Activated naive CD8-positive, alpha-beta T cell treated with anti-CD3 and anti-CD28 coated beads, Interleukin-2, amount 50 U/mL, for 24 hours (primary cell): ENCODE results near the gene SULT6B1.

ENCODE experiments used
- ATAC-seq: fragments of 150-1000 bp; cut with Tn5 transposase; one replicate; pipeline ENCODE4 v1.10.0; 2021
- DNase-seq: peaks from one replicate; pipeline ENCODE4 v3.0.0; 2021
- H3K27ac Mint-ChIP-seq: one replicate; pipeline ENCODE4 v1.8.0; 2021; ENCODE audit warnings: mild to moderate bottlenecking, mixed read lengths
- H3K27me3 Mint-ChIP-seq: one replicate; pipeline ENCODE4 v1.8.0; 2021; ENCODE audit warnings: mixed read lengths
- H3K36me3 Mint-ChIP-seq: one replicate; pipeline ENCODE4 v1.8.0; 2021; ENCODE audit warnings: low read depth, mixed read lengths
- H3K4me1 Mint-ChIP-seq: one replicate; pipeline ENCODE4 v1.8.0; 2021; ENCODE audit warnings: mixed read lengths
- H3K4me3 Mint-ChIP-seq: one replicate; pipeline ENCODE4 v1.8.0; 2021; ENCODE audit warnings: mild to moderate bottlenecking, moderate library complexity, mixed read lengths
- H3K9me3 Mint-ChIP-seq: one replicate; pipeline ENCODE4 v1.8.0; 2021; ENCODE audit warnings: mixed read lengths

SULT6B1 gene

DNA sequence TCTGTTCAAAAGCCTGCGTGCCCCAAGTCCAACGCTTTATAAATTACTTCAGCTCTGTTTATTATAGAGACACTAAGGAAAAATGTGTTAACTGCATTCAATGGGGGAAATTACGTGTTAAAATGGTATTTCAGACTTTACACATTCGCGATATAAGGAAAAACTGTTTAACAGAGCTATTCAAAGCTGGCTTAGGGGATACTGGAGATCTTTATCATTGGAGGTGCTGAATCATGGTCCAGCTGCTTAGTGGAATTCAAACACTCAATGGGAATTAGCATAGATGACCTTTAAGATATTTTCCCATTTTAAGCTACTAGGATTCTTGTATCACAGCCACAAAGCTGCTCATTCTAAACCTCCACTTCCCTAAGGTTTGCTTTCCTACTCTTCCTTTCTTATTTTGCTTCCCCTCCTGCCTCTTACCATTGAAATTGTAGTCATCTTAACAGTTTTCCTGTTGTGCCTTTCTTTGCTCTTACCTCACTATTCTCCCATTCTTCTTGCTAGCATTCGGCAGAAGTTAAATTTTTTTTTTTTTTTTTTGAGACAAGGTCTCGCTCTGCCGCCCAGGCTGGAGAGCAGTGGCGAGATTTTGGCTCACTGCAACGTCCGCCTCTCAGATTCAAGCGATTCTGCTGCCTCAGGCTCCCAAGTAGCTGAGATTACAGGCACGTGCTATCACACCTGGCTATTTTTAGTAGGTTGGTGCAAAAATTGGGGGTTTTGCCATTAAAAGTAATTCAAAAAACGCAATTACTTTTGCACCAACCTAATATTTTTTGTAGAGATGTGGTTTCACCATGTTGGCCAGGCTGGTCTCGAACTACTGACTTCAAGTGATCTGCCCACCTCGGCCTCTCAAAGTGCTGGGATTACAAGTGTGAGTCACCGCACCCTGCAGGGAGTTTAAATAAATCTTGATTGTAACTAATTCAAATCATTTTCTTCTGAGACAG, 6.5 kb downstream of the SULT6B1 start:
- ATAC-seq, result no peak
- Mint-ChIP-seq H3K27ac (no peak overlapping the region), H3K4me3 (no peak overlapping the region), H3K4me1 (peaks cover 2% of the 10 kb centered on the region), H3K9me3 (no peaks in the 10 kb centered on the region), H3K36me3 (no peaks in the 10 kb centered on the region), H3K27me3 (peaks cover 4% of the 10 kb centered on the region)
- DNase-seq, result no peak

DNA sequence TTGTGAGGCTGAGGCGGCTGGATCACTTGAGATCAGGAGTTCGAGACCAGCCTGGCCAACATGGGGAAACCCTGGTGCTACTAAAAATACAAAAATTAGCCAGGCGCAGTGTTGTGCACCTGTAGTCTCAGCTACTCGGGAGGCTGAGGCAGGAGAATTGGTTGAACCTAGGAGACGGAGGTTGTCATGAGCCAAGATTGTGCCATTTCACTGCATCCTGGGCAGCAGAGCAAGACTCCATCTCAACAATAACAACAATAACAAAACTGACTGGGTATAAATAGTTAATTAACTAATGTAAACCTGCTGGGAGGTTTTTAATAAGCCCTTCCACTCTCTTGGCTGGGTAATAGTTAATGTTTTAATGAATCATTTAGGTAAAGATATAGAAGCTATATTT, 7.8 kb downstream of the SULT6B1 start:
- no peak for ATAC-seq
- peaks cover 2% of the 10 kb centered on the region for H3K4me1 Mint-ChIP-seq
- no peaks in the 10 kb centered on the region for H3K36me3 Mint-ChIP-seq
- no peak overlapping the region for H3K27ac Mint-ChIP-seq
- H3K4me3 Mint-ChIP-seq, result no peak overlapping the region
- peaks cover 4% of the 10 kb centered on the region for H3K27me3 Mint-ChIP-seq
- H3K9me3 Mint-ChIP-seq, result no peaks in the 10 kb centered on the region
- no peak for DNase-seq

DNA sequence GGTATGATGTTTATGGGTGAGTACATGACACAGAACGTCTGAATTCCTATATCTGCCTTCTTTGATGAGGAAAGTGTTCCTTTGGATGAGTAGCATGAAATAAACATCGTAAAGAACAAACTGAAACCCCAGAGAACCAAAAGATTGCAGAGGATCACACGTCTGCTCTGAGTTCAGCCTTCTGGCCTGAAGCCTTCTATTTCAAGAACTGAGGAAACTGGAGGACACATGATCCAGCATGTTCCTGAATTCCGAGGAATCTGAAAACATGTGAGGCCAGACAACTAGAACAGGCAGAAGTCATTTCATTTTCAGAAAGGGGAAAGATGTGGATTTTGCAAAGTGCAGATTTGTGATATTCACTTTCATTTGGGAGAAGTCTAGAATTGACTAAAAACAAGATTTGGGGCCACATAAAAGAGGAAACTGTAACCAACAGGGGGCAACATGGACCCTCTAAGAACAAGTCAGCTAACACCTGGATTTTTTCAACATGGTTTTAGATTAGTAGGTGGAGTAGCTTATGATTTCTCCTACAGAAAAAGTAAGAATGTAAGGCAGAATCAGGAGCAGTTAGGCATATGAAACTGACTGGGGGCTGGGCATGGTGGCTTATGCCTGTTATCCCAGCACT, 8.3 kb downstream of the SULT6B1 start:
- Mint-ChIP-seq H3K36me3 (no peaks in the 10 kb centered on the region), H3K4me1 (peaks cover 2% of the 10 kb centered on the region), H3K4me3 (no peak overlapping the region), H3K9me3 (no peaks in the 10 kb centered on the region), H3K27ac (no peak overlapping the region), H3K27me3 (peaks cover 4% of the 10 kb centered on the region)
- ATAC-seq (no peak), DNase-seq (no peak)

DNA sequence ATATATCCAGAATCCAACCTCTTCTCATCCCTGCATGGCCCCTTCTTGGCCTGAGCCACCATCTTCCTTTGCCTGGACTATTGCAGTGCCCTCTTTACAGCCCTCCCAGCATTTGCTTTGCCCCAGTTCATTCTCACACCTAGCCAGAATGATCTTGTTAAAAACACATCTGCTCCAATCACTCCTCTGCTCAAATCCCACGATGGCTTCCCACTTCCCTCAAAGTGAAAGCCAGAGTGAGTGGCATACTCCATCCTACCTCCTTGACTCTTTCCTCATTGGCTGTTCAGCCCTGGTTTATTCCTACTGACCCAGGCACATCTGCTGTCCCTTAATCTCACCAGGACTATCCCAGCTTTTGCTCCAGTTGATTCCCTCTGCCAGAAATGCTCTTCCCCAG, 14.7 kb downstream of the SULT6B1 start:
- H3K27me3 Mint-ChIP-seq, result no peaks in the 10 kb centered on the region
- ATAC-seq (no peak), DNase-seq (no peak)
- H3K4me1 Mint-ChIP-seq, result no peaks in the 10 kb centered on the region
- no peaks in the 10 kb centered on the region for H3K36me3 Mint-ChIP-seq
- no peak overlapping the region for H3K27ac Mint-ChIP-seq
- no peaks in the 10 kb centered on the region for H3K9me3 Mint-ChIP-seq
- no peak overlapping the region for H3K4me3 Mint-ChIP-seq

DNA sequence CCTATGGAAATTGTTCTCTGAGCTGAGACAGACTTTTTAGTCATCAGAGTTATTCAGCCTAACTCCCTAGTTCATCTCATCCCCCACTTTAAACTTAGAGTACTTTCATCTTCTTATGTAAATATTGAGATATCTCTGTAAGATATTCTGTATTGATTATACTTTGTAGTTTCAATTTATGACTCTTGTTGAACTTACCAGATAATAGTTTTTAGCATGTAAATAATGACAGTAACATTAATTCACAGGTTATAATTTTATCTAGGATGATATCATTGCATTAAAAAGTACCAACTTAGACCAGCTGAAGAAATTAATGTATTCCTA, 16.9 kb downstream of the SULT6B1 start:
- ATAC-seq (no peak), DNase-seq (no peak)
- H3K36me3 Mint-ChIP-seq, result no peaks in the 10 kb centered on the region
- no peaks in the 10 kb centered on the region for H3K4me1 Mint-ChIP-seq
- H3K27me3 Mint-ChIP-seq, result no peaks in the 10 kb centered on the region
- H3K27ac Mint-ChIP-seq, result no peak overlapping the region
- H3K4me3 Mint-ChIP-seq, result no peak overlapping the region
- no peaks in the 10 kb centered on the region for H3K9me3 Mint-ChIP-seq

DNA sequence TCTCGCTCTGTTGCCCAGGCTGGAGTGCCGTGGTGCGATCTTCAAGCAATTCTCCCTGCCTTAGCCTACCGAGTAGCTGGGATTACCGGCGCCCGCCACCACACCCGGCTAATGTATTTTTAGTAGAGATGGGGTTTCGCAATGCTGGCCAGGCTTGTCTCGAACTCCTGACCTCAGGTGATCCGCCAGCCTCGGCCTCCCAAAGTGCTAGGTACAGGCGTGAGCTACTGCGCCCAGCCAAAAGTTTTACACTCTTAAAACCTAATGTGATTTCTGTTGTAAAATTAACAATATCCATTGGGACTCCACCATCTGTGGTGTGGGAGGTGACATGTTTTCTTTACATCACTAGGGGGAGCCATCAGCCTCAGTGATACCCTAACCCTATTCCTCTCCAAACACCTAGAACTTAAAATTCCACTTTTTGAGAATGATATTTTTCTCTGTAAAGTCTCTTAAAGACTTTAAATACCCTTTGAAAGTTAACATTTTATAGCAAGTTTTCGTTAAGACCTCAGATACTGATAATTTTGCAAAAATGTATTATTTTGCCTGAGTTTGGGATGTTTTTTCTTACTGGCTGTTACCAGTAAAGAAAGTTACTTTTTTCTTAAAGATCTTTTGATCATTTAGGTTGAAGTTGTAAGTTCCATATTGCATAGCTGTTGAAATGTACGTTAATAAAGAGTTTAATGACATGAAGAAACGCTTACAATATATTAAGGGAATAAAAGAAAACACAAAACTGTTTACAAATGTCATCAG, 20.1 kb downstream of the SULT6B1 start:
- Mint-ChIP-seq H3K9me3 (peaks cover 11% of the 10 kb centered on the region), H3K27me3 (no peaks in the 10 kb centered on the region), H3K4me3 (no peak overlapping the region), H3K4me1 (no peaks in the 10 kb centered on the region), H3K27ac (no peak overlapping the region), H3K36me3 (peaks cover 9% of the 10 kb centered on the region)
- DNase-seq (peak; percentile 15), ATAC-seq (peak; percentile 75)

DNA sequence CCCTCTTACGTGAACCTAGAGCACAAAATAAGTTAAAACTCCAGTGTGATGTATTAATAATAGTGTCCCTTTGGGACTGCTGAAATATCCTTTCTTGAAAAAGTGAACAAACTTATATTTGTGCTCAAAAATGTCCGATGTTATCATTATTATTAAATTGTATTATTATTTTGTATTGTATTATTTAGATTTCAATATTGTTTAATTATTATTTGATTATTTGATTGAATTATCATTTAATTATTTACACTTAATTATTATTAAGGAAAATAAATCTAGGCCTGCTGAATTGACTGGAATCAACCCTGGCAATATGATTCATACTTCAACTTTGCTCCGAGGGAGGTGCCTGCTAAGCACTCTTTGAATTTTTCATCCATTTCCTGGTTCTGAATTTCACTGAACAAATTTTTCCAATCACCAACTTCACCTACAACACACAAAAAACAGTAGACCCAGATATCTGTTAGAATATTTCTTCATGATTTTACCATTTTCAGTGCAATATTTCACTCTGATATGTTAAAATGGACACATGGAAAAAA, 20.8 kb downstream of the SULT6B1 start:
- H3K27ac Mint-ChIP-seq, result no peak overlapping the region
- ATAC-seq, result no peak
- no peaks in the 10 kb centered on the region for H3K4me1 Mint-ChIP-seq
- no peak overlapping the region for H3K4me3 Mint-ChIP-seq
- peaks cover 9% of the 10 kb centered on the region for H3K36me3 Mint-ChIP-seq
- H3K27me3 Mint-ChIP-seq, result no peaks in the 10 kb centered on the region
- peaks cover 11% of the 10 kb centered on the region for H3K9me3 Mint-ChIP-seq
- no peak for DNase-seq

DNA sequence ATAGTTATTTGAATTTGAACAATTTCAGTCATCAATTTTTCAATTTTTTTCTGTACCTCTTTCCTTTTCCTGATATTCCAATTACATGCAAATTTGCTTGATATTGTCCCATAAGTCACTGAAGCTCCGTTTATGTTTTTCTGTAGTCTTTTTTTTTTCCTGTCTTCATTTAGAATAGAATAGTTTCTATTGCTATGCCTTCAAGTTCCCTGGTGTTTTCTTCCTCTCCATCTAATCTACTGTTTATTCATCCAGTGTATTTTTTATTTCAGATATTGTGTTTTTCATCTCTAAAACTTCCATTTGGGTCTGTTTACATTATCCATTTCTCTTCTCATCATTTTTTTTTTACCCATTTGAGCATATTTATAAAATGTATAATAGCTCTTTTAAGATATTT, 23.7 kb downstream of the SULT6B1 start:
- Mint-ChIP-seq H3K36me3 (peaks cover 9% of the 10 kb centered on the region), H3K4me3 (no peak overlapping the region), H3K27ac (no peak overlapping the region), H3K27me3 (no peaks in the 10 kb centered on the region), H3K9me3 (peaks cover 11% of the 10 kb centered on the region), H3K4me1 (peaks cover 2% of the 10 kb centered on the region)
- ATAC-seq, result no peak
- no peak for DNase-seq

DNA sequence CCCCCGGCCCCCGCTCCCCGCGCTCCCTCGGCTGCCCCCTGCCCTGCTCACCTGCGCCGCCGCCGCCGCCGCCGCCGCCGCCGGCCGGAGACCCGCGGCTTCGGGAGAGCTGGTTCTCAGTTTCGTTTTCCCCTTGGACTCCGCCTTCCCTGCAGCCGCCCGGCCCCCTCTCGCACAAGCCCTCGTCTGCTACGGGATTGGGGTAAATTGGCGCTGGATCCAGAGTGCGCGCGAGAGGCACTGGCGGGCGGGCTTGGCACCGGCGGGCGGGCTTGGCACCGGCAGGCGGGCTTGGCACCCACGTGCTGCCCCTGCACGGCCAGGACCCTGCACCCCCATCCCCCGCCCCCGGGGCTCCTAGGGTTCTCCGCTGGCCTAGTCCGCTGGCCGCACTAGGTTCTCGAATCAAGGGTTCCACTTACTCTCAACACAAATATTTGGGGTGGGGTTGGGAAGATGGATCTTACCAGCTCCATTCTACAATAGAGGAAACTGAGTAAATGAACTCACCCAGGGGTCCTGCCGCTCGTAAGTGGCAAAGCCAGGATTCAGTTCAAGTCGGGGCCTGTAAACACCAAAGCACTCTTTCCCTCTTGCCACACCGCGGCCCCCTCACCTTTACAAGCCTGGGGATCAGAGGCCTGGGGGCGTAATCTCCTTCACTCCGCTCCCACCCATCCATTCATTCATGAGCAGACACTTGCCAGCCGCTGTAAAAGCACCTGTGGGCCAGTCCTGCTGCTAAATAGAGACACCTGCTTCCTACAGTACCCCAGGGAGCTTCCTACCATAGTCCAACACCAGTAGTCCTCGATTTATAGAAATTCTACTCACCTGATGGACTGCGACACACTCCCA, 31.4 kb downstream of the SULT6B1 start, which contains the start of gene EIF2AK2:
Gene EIF2AK2 (minus strand): TSS at position 124 of the 858 bp plus-strand sequence. CDS start 9,174 bp downstream, outside the sequence.
- peaks cover 7% of the 10 kb centered on the region for H3K9me3 Mint-ChIP-seq
- peak within 1 kb of the TSS; percentile 95 for H3K27ac Mint-ChIP-seq
- peaks cover 54% of the 10 kb centered on the region for H3K4me1 Mint-ChIP-seq
- DNase-seq, result peak; percentile 82
- ATAC-seq, result peak; percentile 93
- H3K4me3 Mint-ChIP-seq, result peak within 1 kb of the TSS; percentile 97
- H3K36me3 Mint-ChIP-seq, result peaks cover 29% of the 10 kb centered on the region
- no peaks in the 10 kb centered on the region for H3K27me3 Mint-ChIP-seq

DNA sequence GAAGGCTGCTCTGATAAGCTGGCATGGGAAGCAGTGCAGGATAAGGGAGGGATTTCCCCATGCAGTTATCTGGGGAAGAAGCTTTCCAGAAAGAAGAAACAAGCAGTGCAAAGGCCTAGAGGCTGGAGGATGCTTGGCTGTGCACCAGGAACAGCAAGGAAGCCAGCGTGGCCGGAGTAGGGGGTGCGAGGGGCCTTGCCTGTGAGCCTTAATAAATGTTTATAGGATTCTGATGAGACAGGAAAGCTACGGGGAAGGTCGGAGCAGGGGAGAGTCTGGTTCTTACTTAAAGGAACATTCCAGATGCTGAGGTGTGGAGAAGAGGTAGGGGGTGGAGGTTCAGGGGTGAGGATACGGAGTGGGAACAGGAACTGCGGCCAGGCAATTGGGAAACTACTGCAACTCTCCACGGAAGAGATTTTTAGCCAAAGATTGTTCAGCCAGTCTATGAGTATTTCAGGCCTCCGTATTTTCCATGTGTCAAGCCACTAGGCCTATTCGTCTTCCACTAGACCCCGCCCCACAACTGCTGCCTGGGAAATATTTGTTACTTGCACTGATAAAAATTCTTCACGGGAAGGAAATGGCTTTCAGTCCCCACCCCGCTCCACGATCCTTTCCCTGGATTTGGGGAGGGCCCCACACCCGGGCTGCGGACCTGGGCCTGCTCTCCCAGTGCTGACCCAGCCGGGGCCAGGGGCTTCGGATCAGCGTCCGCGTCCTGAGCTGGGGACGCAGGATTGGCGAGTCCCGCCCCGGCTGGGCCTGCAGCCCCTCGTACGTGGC, 32.2 kb downstream of the SULT6B1 start:
- Mint-ChIP-seq H3K4me3 (peak overlapping the region; percentile 97), H3K36me3 (peaks cover 33% of the 10 kb centered on the region), H3K9me3 (peaks cover 7% of the 10 kb centered on the region), H3K4me1 (peaks cover 58% of the 10 kb centered on the region), H3K27ac (peak overlapping the region; percentile 95), H3K27me3 (no peaks in the 10 kb centered on the region)
- peak; percentile 45 for DNase-seq
- peak; percentile 35 for ATAC-seq

DNA sequence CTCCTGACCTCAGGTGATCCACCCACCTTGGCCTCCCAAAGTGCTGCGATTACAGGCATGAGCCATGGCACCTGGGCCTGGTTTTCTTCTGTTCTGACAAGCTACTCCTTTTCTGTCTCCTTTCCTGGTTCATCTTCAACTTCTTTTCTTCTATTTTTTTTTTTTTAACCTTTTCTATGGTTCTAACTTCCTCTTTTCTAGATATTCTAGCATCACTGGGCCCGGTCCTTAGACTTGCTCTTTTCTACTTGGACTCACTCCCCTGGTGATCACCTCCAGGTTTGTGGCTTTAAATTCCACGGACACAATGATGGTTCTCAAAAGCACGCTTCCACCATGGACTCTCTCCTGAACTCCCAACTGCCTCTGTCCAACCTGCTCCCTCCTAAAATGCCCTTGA, 33.7 kb downstream of the SULT6B1 start:
- H3K4me3 Mint-ChIP-seq, result peak overlapping the region; percentile 97
- DNase-seq, result no peak
- H3K27ac Mint-ChIP-seq, result peak overlapping the region; percentile 95
- H3K4me1 Mint-ChIP-seq, result peaks cover 70% of the 10 kb centered on the region
- H3K27me3 Mint-ChIP-seq, result no peaks in the 10 kb centered on the region
- ATAC-seq, result no peak
- peaks cover 38% of the 10 kb centered on the region for H3K36me3 Mint-ChIP-seq
- H3K9me3 Mint-ChIP-seq, result peaks cover 7% of the 10 kb centered on the region

DNA sequence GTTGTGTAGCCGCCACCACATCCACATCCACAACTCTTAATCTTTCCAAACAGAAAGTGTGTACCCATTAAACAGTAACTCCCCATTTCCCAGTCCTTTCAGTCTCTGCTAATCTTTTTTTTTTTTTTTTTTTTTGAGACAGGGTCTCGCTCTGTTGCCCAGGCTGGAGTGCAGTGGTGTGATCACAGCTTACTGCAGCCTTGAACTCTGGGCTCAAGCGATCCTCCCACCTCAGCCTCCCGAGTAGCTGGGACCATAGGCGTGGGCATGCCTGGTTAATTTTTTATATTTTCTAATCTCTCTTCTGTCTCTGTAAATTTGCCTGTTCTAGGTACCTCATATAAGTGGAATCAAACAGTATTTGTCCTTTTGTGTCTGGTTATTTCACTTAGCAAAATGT, 35.2 kb downstream of the SULT6B1 start:
- Mint-ChIP-seq H3K4me3 (no peak overlapping the region), H3K4me1 (peaks cover 70% of the 10 kb centered on the region), H3K27ac (no peak overlapping the region)

DNA sequence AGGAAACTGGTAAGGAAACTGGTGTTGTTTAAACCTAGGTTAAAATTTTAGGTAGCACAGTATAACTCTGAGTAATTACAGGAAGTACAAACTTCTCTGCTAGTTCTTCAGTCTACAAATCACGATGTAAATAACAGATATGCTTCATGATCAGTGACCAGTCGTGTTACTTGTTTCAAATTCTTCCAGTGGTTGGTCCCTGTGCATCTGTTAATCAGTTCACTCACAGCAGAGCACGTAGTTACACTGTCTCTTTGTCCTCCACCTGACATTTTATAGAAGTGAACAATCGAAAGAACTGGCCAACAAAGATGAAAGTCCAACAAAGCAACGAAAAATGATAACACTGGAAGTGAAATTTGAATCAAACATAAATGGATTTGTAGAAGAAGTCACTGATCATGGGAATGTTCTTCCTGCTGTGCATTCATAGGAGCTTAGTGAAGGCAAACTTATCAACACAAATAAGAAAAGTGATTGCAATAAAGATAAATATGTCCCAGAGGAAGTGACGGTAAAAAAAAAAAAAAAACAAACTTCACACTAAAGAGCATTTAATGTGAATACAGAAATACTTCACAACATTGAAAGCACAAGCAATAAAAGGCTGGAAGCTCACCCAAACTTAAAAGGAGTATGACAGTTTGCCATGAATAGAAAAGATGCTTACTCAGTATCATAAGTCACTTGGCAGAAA, 38.7 kb downstream of the SULT6B1 start:
- peak overlapping the region; percentile 28 for H3K27ac Mint-ChIP-seq
- peaks cover 59% of the 10 kb centered on the region for H3K36me3 Mint-ChIP-seq
- DNase-seq (no peak), ATAC-seq (no peak)
- peak overlapping the region; percentile 29 for H3K4me3 Mint-ChIP-seq
- H3K4me1 Mint-ChIP-seq, result peaks cover 44% of the 10 kb centered on the region
- H3K27me3 Mint-ChIP-seq, result no peaks in the 10 kb centered on the region
- H3K9me3 Mint-ChIP-seq, result peaks cover 2% of the 10 kb centered on the region

More for the DNA sequence above, 35.2 kb downstream of the SULT6B1 start:
- peaks cover 7% of the 10 kb centered on the region for H3K9me3 Mint-ChIP-seq
- no peaks in the 10 kb centered on the region for H3K27me3 Mint-ChIP-seq
- DNase-seq, result no peak
- no peak for ATAC-seq
- peaks cover 48% of the 10 kb centered on the region for H3K36me3 Mint-ChIP-seq
